ENCODE data around the gene EME1. TPM values are rescaled to one million over a fixed set of nuclear protein-coding genes. Genes with fewer than 3 reads are reported as not detected.

The EME1 gene
- total and polyA plus RNA-seq, 2 of the 13 experiments (the other 11 are each of a cell fraction or from before 2014, with no cell fraction given), result 20.7 to 24.6 TPM

DNA sequence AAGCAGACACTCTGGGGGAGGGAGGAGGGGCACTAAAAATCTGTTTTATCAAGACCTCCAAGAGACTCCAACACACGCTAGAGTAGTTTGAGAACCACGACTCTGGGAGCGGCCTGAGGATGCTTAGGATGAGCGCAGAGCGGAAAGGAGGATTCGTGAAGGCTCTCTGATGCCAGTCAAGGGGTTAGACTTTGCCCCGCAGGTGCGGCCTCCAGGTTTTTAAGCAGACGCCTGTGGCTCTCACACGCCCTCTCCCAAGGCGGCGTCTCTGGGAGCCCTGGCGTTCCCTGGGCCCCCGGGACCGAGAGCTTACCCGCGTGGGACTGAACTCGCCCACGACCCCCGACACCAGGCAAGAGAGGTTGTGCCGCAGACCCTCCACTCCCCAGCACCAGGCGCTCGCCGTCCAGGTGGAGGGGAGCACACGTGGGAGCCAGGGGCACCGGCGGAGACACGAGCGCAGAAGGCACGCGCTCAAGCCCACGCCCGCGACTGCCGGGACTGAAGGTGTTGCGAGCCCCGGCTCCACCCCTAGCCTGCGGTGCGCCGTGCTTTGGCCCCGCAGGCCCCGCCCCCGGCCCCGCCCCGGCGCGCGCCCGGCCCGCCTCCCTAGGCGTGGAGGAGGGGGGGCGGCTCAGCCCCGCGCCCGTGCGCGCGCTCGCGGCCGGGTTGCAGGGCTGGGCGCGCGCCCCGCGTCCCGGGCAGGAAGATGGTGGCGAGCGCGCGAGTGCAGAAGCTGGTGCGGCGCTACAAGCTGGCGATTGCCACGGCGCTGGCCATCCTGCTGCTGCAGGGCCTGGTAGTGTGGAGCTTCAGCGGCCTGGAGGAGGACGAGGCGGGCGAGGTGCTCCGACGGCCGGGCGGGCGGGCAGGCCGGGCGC lies 27.4 kb upstream of the EME1 start, which contains the start of gene XYLT2 (continued):
- TF ChIP-seq HOXA7 (CRISPR knock-in tag; IDR thresholded peaks at IDR 0.05) (no peak), TBX3 (IDR thresholded peaks at IDR 0.05; ENCODE audit: borderline replicate concordance) (0 out of 2 replicates have a peak, but pooled peaks have one; percentile 36), ZNF143 (CRISPR knock-in tag; IDR thresholded peaks at IDR 0.05) (peak; percentile 39; the same call in 1 of the 2 replicates), YEATS2 (CRISPR knock-in tag; IDR thresholded peaks at IDR 0.05; ENCODE audit: borderline replicate concordance) (no peak), MEIS2 (CRISPR knock-in tag; IDR thresholded peaks at IDR 0.05) (0 out of 2 replicates have a peak, but pooled peaks have one; percentile 27), ESRRA (CRISPR knock-in tag; IDR thresholded peaks at IDR 0.05; ENCODE audit: low read depth) (no peak), THYN1 (CRISPR knock-in tag; IDR thresholded peaks at IDR 0.05; ENCODE audit: borderline replicate concordance, low read depth) (no peak), DRAP1 (CRISPR knock-in tag; IDR thresholded peaks at IDR 0.05) (no peak; the same call in 1 of the 2 replicates), ETV5 (CRISPR knock-in tag; IDR thresholded peaks at IDR 0.05; ENCODE audit: borderline replicate concordance) (no peak), FOSL1 (CRISPR knock-in tag; IDR thresholded peaks at IDR 0.05; ENCODE audit: borderline replicate concordance) (no peak), MAZ (IDR thresholded peaks at IDR 0.05; ENCODE audit: borderline replicate concordance, low read depth, low read length) (no peak), MAZ (CRISPR knock-in tag; IDR thresholded peaks at IDR 0.05; ENCODE audit: low read depth) (peak; percentile 68), ZNF800 (CRISPR knock-in tag; IDR thresholded peaks at IDR 0.05) (peak; percentile 88; the same call in 1 of the 2 replicates), ATM (IDR thresholded peaks at IDR 0.05; ENCODE audit: borderline replicate concordance) (no peak), MIXL1 (CRISPR knock-in tag; IDR thresholded peaks at IDR 0.05) (0 out of 2 replicates have a peak, but pooled peaks have one; percentile 14), GFI1 (CRISPR knock-in tag; IDR thresholded peaks at IDR 0.05; ENCODE audit: borderline replicate concordance) (peak; percentile 23; the same call in 1 of the 2 replicates), FLYWCH1 (CRISPR knock-in tag; IDR thresholded peaks at IDR 0.05) (no peak), FOXC1 (CRISPR knock-in tag; IDR thresholded peaks at IDR 0.05; ENCODE audit: borderline replicate concordance) (0 out of 2 replicates have a peak, but pooled peaks have one; percentile 62), ZNF496 (CRISPR knock-in tag; IDR thresholded peaks at IDR 0.05; ENCODE audit: insufficient replicate concordance) (no peak)
- TF ChIP-seq, protein P1, sequence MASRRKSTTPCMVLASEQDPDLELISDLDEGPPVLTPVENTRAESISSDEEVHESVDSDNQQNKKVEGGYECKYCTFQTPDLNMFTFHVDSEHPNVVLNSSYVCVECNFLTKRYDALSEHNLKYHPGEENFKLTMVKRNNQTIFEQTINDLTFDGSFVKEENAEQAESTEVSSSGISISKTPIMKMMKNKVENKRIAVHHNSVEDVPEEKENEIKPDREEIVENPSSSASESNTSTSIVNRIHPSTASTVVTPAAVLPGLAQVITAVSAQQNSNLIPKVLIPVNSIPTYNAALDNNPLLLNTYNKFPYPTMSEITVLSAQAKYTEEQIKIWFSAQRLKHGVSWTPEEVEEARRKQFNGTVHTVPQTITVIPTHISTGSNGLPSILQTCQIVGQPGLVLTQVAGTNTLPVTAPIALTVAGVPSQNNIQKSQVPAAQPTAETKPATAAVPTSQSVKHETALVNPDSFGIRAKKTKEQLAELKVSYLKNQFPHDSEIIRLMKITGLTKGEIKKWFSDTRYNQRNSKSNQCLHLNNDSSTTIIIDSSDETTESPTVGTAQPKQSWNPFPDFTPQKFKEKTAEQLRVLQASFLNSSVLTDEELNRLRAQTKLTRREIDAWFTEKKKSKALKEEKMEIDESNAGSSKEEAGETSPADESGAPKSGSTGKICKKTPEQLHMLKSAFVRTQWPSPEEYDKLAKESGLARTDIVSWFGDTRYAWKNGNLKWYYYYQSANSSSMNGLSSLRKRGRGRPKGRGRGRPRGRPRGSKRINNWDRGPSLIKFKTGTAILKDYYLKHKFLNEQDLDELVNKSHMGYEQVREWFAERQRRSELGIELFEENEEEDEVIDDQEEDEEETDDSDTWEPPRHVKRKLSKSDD (CRISPR knock-in tag; IDR thresholded peaks at IDR 0.05; ENCODE audit: low read depth), result peak; percentile 65; the same call in 1 of the 2 replicates
- TF ChIP-seq, protein P2, sequence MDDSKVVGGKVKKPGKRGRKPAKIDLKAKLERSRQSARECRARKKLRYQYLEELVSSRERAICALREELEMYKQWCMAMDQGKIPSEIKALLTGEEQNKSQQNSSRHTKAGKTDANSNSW (CRISPR knock-in tag; IDR thresholded peaks at IDR 0.05; ENCODE audit: borderline replicate concordance), result no peak
- TF ChIP-seq, protein P3, sequence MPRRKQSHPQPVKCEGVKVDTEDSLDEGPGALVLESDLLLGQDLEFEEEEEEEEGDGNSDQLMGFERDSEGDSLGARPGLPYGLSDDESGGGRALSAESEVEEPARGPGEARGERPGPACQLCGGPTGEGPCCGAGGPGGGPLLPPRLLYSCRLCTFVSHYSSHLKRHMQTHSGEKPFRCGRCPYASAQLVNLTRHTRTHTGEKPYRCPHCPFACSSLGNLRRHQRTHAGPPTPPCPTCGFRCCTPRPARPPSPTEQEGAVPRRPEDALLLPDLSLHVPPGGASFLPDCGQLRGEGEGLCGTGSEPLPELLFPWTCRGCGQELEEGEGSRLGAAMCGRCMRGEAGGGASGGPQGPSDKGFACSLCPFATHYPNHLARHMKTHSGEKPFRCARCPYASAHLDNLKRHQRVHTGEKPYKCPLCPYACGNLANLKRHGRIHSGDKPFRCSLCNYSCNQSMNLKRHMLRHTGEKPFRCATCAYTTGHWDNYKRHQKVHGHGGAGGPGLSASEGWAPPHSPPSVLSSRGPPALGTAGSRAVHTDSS (CRISPR knock-in tag; conservative IDR thresholded peaks at IDR 0.05), result no peak
